H1 (cell line): Measurements from ENCODE around the gene SRGAP3. TPM values are rescaled to one million over a fixed set of nuclear protein-coding genes. Genes with fewer than 3 reads are reported as not detected.

Source experiments
- CTCF ChIA-PET: fragments of 300-600 bp; sonication (Branson Sonifier 250); formaldehyde crosslinking; loops from one replicate; lab custom pipeline; 2021; ENCODE audit not compliant: partially characterized antibody; lab: Charles Lee
- POLR2A ChIA-PET: fragments of 300-600 bp; sonication (Branson Sonifier 250); formaldehyde crosslinking; loops from one replicate; lab custom pipeline; 2021; ENCODE audit warnings: inconsistent platforms; ENCODE audit not compliant: partially characterized antibody; lab: Charles Lee
- DNase-seq, 2 experiments: peaks; one replicate each; pipeline versions ENCODE4 v3.0.0 to v3.0.0-alpha.2; 2010 to 2022; ENCODE audit warnings: low spot score in 2 of 2, low read depth in 1 of 2, mixed read lengths in 1 of 2
- FAIRE-seq: peaks from 2 replicates; lab custom pipeline; 2011; peaks lifted over from hg19 to GRCh38; lab: Jason Lieb, UNC
- H2AFZ ChIP-seq: 2 replicates; pipeline ENCODE4 v1.8.1; 2012; ENCODE audit warnings: low read length, inconsistent platforms
- H2AK5ac ChIP-seq: 2 replicates; pipeline ENCODE4 v1.6.1; 2013; ENCODE audit warnings: low read depth, low read length
- H2BK120ac ChIP-seq: replicated peaks from 2 replicates; pipeline ENCODE3; 2013; ENCODE audit warnings: low read depth, low read length, inconsistent platforms
- H2BK12ac ChIP-seq: 2 replicates; pipeline ENCODE4 v1.6.1; 2013; ENCODE audit warnings: low read depth, low read length
- H2BK15ac ChIP-seq: 2 replicates; pipeline ENCODE4 v1.6.1; 2013; ENCODE audit warnings: low read length
- H2BK20ac ChIP-seq: 2 replicates; pipeline ENCODE4 v1.6.1; 2013; ENCODE audit warnings: low read length
- H2BK5ac ChIP-seq: 2 replicates; pipeline ENCODE4 v1.6.1; 2013; ENCODE audit warnings: low read depth, low read length
- H3K14ac ChIP-seq: 2 replicates; pipeline ENCODE4 v1.6.1; 2013; ENCODE audit warnings: inconsistent platforms; ENCODE audit not compliant: insufficient read length
- H3K18ac ChIP-seq: 2 replicates; pipeline ENCODE4 v1.6.1; 2013; ENCODE audit warnings: low read length; ENCODE audit errors: extremely low read depth
- H3K23ac ChIP-seq: 2 replicates; pipeline ENCODE4 v1.6.1; 2013; ENCODE audit warnings: inconsistent platforms; ENCODE audit not compliant: insufficient read length
- H3K23me2 ChIP-seq: 2 replicates; pipeline ENCODE4 v1.6.1; 2013; ENCODE audit warnings: low read depth, low read length
- H3K27ac ChIP-seq: 2 replicates; pipeline ENCODE4 v1.6.1; 2011; ENCODE audit warnings: low read depth, low read length, inconsistent platforms
- H3K27me3 ChIP-seq, 4 experiments: replicated peaks in 1 of 4; 1 replicate in 1 of 4; 2 replicates in 3 of 4; pipeline versions ENCODE4 v1.6.1 to v1.8.1; 2011 to 2013; ENCODE audit warnings: low read length in 3 of 4, mild to moderate bottlenecking in 3 of 4, inconsistent platforms in 2 of 4, mixed read lengths in 2 of 4, moderate library complexity in 1 of 4; ENCODE audit not compliant: control insufficient read depth in 3 of 4, insufficient read depth in 3 of 4; ENCODE audit errors: extremely low read depth in 1 of 4
- H3K36me3 ChIP-seq, 4 experiments: 2 replicates each; pipeline versions ENCODE4 v1.6.1 to v1.8.1; 2011 to 2013; ENCODE audit warnings: mild to moderate bottlenecking in 4 of 4, low read length in 3 of 4, moderate library complexity in 2 of 4, control low read depth in 1 of 4, inconsistent platforms in 1 of 4; ENCODE audit not compliant: insufficient read depth in 4 of 4, control insufficient read depth in 2 of 4
- H3K4ac ChIP-seq: replicated peaks from 2 replicates; pipeline ENCODE3; 2013; ENCODE audit warnings: low read length, low read depth, mixed read lengths, inconsistent platforms; ENCODE audit not compliant: insufficient read length
- H3K4me1 ChIP-seq, 4 experiments: replicated peaks in 1 of 4; 1 replicate in 1 of 4; 2 replicates in 3 of 4; pipeline versions ENCODE4 v1.6.1 to v1.8.1; 2011 to 2013; ENCODE audit warnings: low read length in 3 of 4, inconsistent platforms in 2 of 4, mixed read lengths in 1 of 4; ENCODE audit not compliant: insufficient read depth in 4 of 4, control insufficient read depth in 3 of 4
- H3K4me2 ChIP-seq, 2 experiments: 2 replicates each; pipeline versions ENCODE4 v1.6.1 to v1.8.1; 2011 to 2013; ENCODE audit warnings: low read depth in 2 of 2, low read length in 2 of 2, control low read depth in 1 of 2, inconsistent platforms in 1 of 2, mild to moderate bottlenecking in 1 of 2; ENCODE audit not compliant: insufficient read depth in 1 of 2
- H3K4me3 ChIP-seq, 4 experiments: fragments of 200-600, 300-600 bp in 1 of 4; sonication (generic), shearing (Covaris generic), sonication (Bioruptor Twin) in 1 of 4; 2 replicates each; pipeline versions ENCODE4 v1.5.1 to v1.8.1; 2011 to 2016; ENCODE audit warnings: low read length in 4 of 4, low read depth in 3 of 4, control low read depth in 2 of 4, inconsistent platforms in 2 of 4, mild to moderate bottlenecking in 2 of 4, mixed read lengths in 1 of 4, moderate library complexity in 1 of 4; ENCODE audit not compliant: insufficient read depth in 2 of 4; ENCODE audit errors: extremely low read depth in 1 of 4
- H3K56ac ChIP-seq: replicated peaks from 2 replicates; pipeline ENCODE3; 2013; ENCODE audit warnings: low read depth, mild to moderate bottlenecking, mixed read lengths, low read length, inconsistent platforms; ENCODE audit not compliant: insufficient read length
- H3K79me1 ChIP-seq: 2 replicates; pipeline ENCODE4 v1.6.1; 2013; ENCODE audit warnings: low read depth, low read length, control low read depth
- H3K79me2 ChIP-seq, 2 experiments: 2 replicates each; pipeline versions ENCODE4 v1.6.1 to v1.8.1; 2012 to 2013; ENCODE audit warnings: low read length in 2 of 2, mild to moderate bottlenecking in 2 of 2, inconsistent platforms in 1 of 2; ENCODE audit not compliant: insufficient read depth in 2 of 2, control insufficient read depth in 1 of 2
- H3K9ac ChIP-seq, 4 experiments: replicated peaks in 1 of 4; 1 replicate in 1 of 4; 2 replicates in 3 of 4; pipeline versions ENCODE4 v1.6.1 to v1.8.1; 2011 to 2013; ENCODE audit warnings: low read depth in 3 of 4, low read length in 3 of 4, control low read depth in 2 of 4, mild to moderate bottlenecking in 2 of 4, moderate library complexity in 2 of 4, inconsistent platforms in 1 of 4; ENCODE audit errors: extremely low read depth in 1 of 4
- H3K9me3 ChIP-seq, 2 experiments: 2 replicates each; pipeline versions ENCODE4 v1.6.1 to v1.8.1; 2012 to 2013; ENCODE audit warnings: mild to moderate bottlenecking in 2 of 2, moderate library complexity in 2 of 2, control low read depth in 1 of 2, inconsistent platforms in 1 of 2, low read depth in 1 of 2, low read length in 1 of 2, mixed read lengths in 1 of 2; ENCODE audit not compliant: insufficient read depth in 2 of 2
- H4K20me1 ChIP-seq, 2 experiments: replicated peaks in 1 of 2; 2 replicates each; pipeline versions ENCODE3 to v1.8.1; 2011 to 2013; ENCODE audit warnings: inconsistent platforms in 2 of 2, low read length in 2 of 2, mild to moderate bottlenecking in 1 of 2; ENCODE audit not compliant: insufficient read depth in 2 of 2, control insufficient read depth in 1 of 2
- H4K5ac ChIP-seq: 2 replicates; pipeline ENCODE4 v1.6.1; 2013; ENCODE audit warnings: low read length, low read depth, mixed read lengths, inconsistent platforms; ENCODE audit not compliant: insufficient read length
- H4K8ac ChIP-seq: 2 replicates; pipeline ENCODE4 v1.8.0; 2013; ENCODE audit warnings: mild to moderate bottlenecking, moderate library complexity, low read length, inconsistent platforms; ENCODE audit not compliant: insufficient read depth; ENCODE audit errors: extremely low read depth
- H4K91ac ChIP-seq: replicated peaks from 2 replicates; pipeline ENCODE3; 2013; ENCODE audit warnings: low read length, mixed read lengths, inconsistent platforms; ENCODE audit not compliant: insufficient read length
- CBX8 ChIP-seq: fragments of 300-800, 300-1000 bp; sonication (generic); IDR thresholded peaks from 2 replicates; pipeline ENCODE4 v1.7.1; 2016; ENCODE audit warnings: low read depth, low read length, borderline replicate concordance
- EZH2 ChIP-seq: fragments of 200-600 bp; sonication (generic); IDR thresholded peaks from 2 replicates; pipeline ENCODE4 v1.7.1; 2012; ENCODE audit warnings: low read depth, mild to moderate bottlenecking, moderate library complexity, low read length, inconsistent platforms; ENCODE audit not compliant: severe bottlenecking
- FOSL1 ChIP-seq: IDR thresholded peaks from 2 replicates; pipeline ENCODE4 v1.6.1; 2011; ENCODE audit warnings: mild to moderate bottlenecking, low read depth, low read length, moderate library complexity; ENCODE audit not compliant: insufficient read depth
- POLR2AphosphoS5 ChIP-seq: IDR thresholded peaks from 2 replicates; pipeline ENCODE4 v1.6.1; 2011; ENCODE audit warnings: low read depth, low read length
- POU5F1 ChIP-seq: IDR thresholded peaks from 2 replicates; pipeline ENCODE4 v1.6.1; 2011; ENCODE audit warnings: low read depth, mild to moderate bottlenecking, low read length, moderate library complexity
- SIRT6 ChIP-seq: IDR thresholded peaks from one replicate; pipeline ENCODE4 v1.7.1; 2012; ENCODE audit warnings: low read length, inconsistent platforms
- SP4 ChIP-seq: IDR thresholded peaks from 2 replicates; pipeline ENCODE4 v1.6.1; 2012; ENCODE audit warnings: low read length, inconsistent platforms
- SRF ChIP-seq: IDR thresholded peaks from 2 replicates; pipeline ENCODE4 v1.6.1; 2011; ENCODE audit warnings: mild to moderate bottlenecking, low read depth, low read length, moderate library complexity
- WGBS, 2 experiments: shearing (Covaris generic) in 1 of 2; methylation state at CpG; one replicate each; pipeline versions ENCODE4 v1.1.6 to v1.1.7; 2013 to 2015; ENCODE audit warnings: low lambda C conversion rate in 2 of 2, mixed read lengths in 2 of 2, inconsistent platforms in 1 of 2, low coverage in 1 of 2, missing lambda C conversion rate in 1 of 2; ENCODE audit not compliant: insufficient replicate concordance in 2 of 2, insufficient coverage in 1 of 2, insufficient read length in 1 of 2; ENCODE audit errors: extremely low coverage in 1 of 2, missing lambda C conversion rate in 1 of 2; 5-methylcytosine and 5-hydroxymethylcytosine counted together
- polyA plus RNA-seq, 7 experiments: library from polyadenylated mRNA; depleted of rRNA in 3 of 7; stranded (reverse) in 5 of 7; unstranded in 2 of 7; fragments of >200 nt in 5 of 7; fragments of 200-250 nt in 2 of 7; gene quantifications; 1 replicate in 5 of 7; 2 replicates in 1 of 7; 4 replicates in 1 of 7; pipeline versions ENCODE4 v1.2.1 to v1.2.3, GENCODE V29; 2011 to 2013; ENCODE audit warnings: missing spikeins in 2 of 7, mixed read lengths in 2 of 7
- total RNA-seq: library from RNA; stranded (reverse); fragmentation: NEBNext Ultra II Directional; extraction: Animal tissue kit (Norgen Biotek cat#: 25700); gene quantifications from 2 replicates; pipeline ENCODE4 v1.2.1, GENCODE V29; 2021
- TF ChIP-seq, protein P1 (sequence below), 3 experiments: IDR thresholded peaks; 1 replicate in 2 of 3; 2 replicates in 1 of 3; pipeline versions ENCODE4 v1.5.1 to v1.6.1; 2011; ENCODE audit warnings: low read length in 3 of 3, mild to moderate bottlenecking in 3 of 3, inconsistent platforms in 2 of 3, low read depth in 1 of 3, moderate library complexity in 1 of 3; ENCODE audit not compliant: insufficient read depth in 1 of 3; ENCODE audit errors: control extremely low read depth in 1 of 3
- TF ChIP-seq, protein P2 (sequence below): IDR thresholded peaks from 2 replicates; pipeline ENCODE4 v1.6.1; 2012; ENCODE audit warnings: low read length, inconsistent platforms

Gene SRGAP3
- total and polyA plus RNA-seq, 2 of the 8 experiments (the other 6 are each of a cell fraction or from before 2014, with no cell fraction given): 5.8 to 11.4 TPM

DNA sequence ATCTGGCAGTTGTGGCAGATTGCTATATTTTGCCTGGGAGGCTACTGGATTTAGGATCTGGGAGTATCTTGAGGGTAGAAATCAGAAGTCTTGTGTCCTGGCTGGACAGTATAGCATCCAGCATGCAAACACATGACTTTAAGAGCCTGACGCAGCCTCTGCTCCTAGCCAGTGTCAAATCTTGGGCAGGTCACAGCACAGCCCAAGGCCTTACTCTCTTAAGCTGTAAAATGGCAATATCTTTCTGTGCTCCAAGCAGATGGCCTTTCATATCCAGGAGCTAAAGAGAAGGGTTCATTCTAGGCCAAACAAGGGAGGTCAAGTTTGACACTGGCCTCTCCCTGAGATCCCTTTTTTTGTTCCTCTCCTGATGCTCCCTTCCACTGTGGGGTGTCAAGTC is 266.4 kb downstream of the SRGAP3 start:
- no peak overlapping the region for H4K91ac ChIP-seq
- no peak overlapping the region for H2BK120ac ChIP-seq
- no peaks in the 10 kb centered on the region for H3K79me2 ChIP-seq
- 0 out of 2 replicates have a peak overlapping the region, but pooled peaks have one; percentile 22 for H2BK15ac ChIP-seq
- no peak overlapping the region for H2BK20ac ChIP-seq
- no peaks in the 10 kb centered on the region for H3K36me3 ChIP-seq
- no peaks in the 10 kb centered on the region for H3K79me1 ChIP-seq
- no peak overlapping the region for H3K14ac ChIP-seq
- H2BK5ac ChIP-seq: no peak overlapping the region
- H3K23me2 ChIP-seq: no peaks in the 10 kb centered on the region
- no peak overlapping the region for H2BK12ac ChIP-seq
- H3K18ac ChIP-seq: no peak overlapping the region
- WGBS, 2 experiments: 100% methylated on average over 1 of the region's 1 CpG; no CpG with 5 or more reads in 1 of the 2 experiments
- ChIA-PET POLR2A (no interaction called here), CTCF (interaction anchor here (0.6 to 1.4 kb wide), 6 partner anchors 10 to 456 kb away, joined by 3 to 5 read pairs (median 3); no protein-coding TSS in a partner anchor)
- H3K4ac ChIP-seq: no peak overlapping the region
- H3K4me1 ChIP-seq: no peaks in the 10 kb centered on the region; a peak in 1 of 7 replicates
- DNase-seq: no peak
- no peak overlapping the region for H3K27ac ChIP-seq
- no peak overlapping the region for H3K23ac ChIP-seq
- no peaks in the 10 kb centered on the region for H3K9me3 ChIP-seq
- H4K8ac ChIP-seq: no peak overlapping the region
- no peak for FAIRE-seq
- no peak overlapping the region for H3K9ac ChIP-seq
- no peak overlapping the region for H3K4me2 ChIP-seq
- H2AFZ ChIP-seq: no peak overlapping the region
- H2AK5ac ChIP-seq: no peak overlapping the region
- no peaks in the 10 kb centered on the region for H3K27me3 ChIP-seq
- H4K5ac ChIP-seq: no peak overlapping the region
- no peak overlapping the region for H3K4me3 ChIP-seq
- no peaks in the 10 kb centered on the region for H4K20me1 ChIP-seq
- no peak overlapping the region for H3K56ac ChIP-seq
- TF ChIP-seq POLR2AphosphoS5: no peak
- TF ChIP-seq FOSL1: no peak
- TF ChIP-seq SP4: no peak
- TF ChIP-seq, protein P1, sequence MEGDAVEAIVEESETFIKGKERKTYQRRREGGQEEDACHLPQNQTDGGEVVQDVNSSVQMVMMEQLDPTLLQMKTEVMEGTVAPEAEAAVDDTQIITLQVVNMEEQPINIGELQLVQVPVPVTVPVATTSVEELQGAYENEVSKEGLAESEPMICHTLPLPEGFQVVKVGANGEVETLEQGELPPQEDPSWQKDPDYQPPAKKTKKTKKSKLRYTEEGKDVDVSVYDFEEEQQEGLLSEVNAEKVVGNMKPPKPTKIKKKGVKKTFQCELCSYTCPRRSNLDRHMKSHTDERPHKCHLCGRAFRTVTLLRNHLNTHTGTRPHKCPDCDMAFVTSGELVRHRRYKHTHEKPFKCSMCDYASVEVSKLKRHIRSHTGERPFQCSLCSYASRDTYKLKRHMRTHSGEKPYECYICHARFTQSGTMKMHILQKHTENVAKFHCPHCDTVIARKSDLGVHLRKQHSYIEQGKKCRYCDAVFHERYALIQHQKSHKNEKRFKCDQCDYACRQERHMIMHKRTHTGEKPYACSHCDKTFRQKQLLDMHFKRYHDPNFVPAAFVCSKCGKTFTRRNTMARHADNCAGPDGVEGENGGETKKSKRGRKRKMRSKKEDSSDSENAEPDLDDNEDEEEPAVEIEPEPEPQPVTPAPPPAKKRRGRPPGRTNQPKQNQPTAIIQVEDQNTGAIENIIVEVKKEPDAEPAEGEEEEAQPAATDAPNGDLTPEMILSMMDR (IDR thresholded peaks at IDR 0.05; ENCODE audit: control extremely low read depth in 1 of 3, insufficient read depth in 1 of 3, low read depth in 1 of 3, low read length in 3 of 3): no peak
- no peak for TF ChIP-seq CBX8
- TF ChIP-seq SIRT6: no peak
- no peak for TF ChIP-seq POU5F1
- no peak for TF ChIP-seq EZH2
- TF ChIP-seq SRF: no peak
- TF ChIP-seq, protein P2, sequence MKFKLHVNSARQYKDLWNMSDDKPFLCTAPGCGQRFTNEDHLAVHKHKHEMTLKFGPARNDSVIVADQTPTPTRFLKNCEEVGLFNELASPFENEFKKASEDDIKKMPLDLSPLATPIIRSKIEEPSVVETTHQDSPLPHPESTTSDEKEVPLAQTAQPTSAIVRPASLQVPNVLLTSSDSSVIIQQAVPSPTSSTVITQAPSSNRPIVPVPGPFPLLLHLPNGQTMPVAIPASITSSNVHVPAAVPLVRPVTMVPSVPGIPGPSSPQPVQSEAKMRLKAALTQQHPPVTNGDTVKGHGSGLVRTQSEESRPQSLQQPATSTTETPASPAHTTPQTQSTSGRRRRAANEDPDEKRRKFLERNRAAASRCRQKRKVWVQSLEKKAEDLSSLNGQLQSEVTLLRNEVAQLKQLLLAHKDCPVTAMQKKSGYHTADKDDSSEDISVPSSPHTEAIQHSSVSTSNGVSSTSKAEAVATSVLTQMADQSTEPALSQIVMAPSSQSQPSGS: no peak
